ENCODE measurements around the gene KLF6. TPM values are rescaled to one million over a fixed set of nuclear protein-coding genes. Genes with fewer than 3 reads are reported as not detected.

Gene KLF6
- polyA plus RNA-seq, 4 donors: 41.7 to 64.2 (median 47.6) TPM

DNA sequence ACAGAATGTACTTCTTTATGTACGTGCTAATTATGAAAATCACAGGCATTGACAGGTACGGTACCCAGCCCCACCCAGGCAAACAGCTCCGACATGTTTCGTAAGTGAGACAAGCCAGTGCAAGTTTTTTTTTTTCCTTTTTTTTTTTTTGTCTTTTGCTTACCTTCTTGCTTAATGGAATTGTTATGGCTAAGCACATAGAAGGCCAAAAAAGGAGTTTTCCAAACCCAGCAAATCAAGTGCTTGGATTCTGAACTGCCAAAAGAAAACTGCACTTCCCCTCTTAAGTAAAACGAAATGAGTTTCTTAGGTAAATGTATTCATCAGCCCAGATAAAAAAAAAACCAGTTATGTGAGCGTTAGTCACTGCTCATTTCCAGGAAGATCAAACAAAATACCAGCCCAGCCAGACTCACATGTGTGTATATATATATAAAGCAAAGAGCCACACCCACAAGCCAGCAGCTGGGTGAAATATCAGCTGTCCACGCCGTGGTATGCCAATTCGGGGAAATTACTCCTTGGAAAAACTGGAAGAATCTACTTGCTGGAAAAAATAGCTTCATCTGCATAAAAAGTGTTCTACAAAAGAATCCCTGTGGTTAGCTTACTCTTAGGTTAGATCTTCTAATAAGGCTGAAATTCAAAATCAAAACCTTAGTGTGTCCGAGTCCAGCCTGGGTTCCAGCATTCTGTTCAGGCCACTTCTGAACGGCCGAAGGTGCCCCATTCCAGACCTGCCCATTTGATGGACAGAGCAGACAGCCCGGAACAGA lies 8.0 kb downstream of the KLF6 start:
- no peak for DNase-seq (ENCODE audit: low read depth in 4 of 4, low spot score in 2 of 4)

DNA sequence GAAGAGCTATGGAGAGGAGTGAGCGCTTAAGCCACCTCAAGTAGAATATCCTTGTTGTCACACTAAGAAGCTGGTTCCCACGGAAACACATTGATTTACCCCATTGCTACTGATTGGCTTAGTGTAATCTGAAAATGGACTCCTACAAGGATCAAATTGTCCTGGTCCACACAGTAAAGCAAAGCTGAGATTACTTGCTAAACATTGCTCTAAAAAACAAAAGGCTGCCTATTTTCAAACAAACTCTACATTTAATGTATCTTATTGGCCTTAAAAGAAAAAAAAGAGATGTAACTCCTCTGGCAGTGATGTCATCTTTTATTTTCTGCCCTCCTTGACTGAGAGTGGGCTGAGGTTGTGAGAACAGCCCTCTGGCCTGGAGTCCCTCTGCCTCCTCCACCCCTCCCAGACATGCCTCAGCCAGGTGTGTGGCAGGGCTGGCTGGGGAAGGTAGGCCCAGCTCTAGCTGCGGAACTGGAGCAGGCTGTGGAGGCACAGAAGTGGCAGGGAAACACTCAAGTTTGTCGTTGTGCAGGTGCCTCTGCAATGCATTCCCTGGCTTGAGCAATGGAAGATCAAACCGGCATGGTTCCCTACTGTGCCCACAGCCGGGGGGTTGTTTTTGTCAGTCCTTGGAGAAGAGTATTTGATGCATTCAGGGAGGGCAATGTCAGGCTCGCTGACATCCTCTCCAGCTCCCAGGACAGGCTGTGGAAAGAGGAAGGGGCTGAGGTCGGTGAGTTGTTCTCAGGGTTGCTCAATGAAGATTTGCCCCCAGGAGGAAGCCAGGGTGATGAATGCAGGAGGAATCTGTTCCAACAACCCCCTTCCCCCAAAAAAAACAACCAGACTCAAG lies 9.1 kb downstream of the KLF6 start:
- no peak for DNase-seq (ENCODE audit: low read depth in 4 of 4, low spot score in 2 of 4)

DNA sequence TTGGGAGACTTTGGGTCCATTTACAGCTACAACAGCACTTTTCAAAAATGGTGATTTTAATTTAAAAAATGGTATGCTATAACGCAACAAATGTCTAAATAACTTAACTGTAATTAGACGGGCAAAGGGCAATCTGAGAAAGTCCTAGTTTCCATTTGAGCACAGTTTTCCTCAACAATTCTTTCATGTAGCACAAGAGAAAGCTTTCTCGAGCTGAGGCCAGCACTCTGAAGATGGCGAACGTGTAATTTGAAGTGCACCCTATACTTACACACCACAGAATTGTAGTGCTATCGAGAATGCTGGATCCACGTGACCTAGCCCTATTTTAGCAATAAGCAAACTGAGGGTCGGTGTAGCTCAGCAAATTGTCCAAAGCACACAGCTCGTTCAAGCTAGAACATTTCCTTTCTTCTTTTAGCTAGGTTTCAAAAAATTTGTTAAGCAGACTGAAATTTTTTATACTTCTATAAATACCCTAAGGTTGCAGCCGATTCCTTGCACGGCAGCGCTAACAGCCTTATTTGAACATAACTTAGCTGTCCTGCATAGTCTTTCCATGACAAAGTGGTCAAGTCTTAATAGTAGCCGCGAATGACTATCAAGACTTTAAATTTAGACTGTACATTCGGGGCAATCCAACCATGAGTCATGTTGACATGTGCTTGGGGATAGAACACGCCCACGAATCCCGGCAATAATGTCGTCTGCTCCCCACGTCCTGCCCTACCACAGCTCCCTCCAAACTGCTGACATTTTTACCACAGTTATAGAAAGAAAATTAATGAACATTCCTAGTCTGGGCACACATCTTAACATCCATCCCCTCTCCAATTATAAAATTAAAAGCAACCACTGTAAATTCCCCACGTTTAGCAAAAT lies 10.0 kb downstream of the KLF6 start:
- no peak for DNase-seq (ENCODE audit: low read depth in 4 of 4, low spot score in 2 of 4)

DNA sequence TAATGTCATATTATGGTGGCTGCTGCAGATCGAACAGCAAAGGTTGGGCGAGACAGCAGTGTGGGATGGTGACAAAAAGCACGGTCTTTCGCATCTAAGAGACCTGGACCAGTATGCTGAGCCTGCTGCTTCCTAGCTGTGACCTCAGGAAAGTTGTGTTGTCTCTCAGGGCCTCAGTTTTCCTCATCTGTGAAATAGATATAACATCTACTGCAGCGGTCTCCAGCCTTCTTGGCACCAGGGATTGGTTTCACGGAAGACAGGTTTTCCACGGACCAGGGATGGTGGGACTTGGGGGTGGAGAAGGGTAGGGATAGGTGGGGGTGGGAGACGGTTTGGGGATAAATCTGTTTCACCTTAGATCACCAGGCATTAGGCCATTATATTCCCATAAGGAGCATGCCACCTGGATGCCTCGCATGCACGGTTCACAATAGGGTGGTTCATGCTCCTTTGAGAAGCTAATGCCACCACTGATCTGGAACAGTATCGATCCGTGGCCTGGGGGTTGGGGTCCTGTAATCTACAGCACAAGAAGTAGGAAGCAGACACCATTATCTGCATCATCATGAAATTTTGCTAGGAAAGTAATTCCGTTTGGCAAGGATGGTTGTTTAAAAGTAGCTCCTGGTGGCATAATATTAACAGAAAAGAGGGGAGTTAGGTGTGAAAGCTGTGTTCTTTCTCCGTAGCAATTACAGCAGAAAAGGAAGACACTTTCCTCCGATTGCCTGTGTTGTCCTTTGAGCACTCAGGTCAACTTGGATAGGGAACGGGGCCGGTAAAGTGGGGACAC lies 10.8 kb downstream of the KLF6 start:
- no peak for DNase-seq (ENCODE audit: low read depth in 4 of 4, low spot score in 2 of 4)

DNA sequence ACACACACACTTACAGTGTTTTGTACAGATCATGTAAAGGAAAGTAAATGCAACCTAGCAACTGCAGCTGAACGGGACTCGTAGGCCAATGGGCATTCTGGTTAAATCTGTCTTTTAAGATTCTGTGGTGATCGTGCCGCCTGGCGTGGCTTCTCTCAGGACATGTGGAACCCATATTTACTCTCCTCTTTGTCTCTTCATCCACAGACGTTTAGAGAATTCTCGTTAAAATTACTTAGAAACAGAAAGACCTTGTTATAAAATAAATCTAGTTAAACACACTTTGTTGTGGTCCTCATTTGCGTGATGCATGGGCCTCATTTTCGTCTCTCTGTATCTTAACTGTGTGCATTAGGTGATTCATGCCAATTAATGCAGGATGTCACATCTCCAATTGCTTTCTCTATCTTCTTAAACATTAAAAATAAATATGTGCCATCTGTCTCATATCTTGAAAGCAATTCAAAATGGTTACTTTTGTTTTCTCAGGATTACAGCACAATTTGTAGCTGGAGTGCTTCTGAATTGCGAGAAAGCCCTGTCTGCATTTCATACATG lies 11.5 kb downstream of the KLF6 start:
- no peak for DNase-seq (ENCODE audit: low read depth in 4 of 4, low spot score in 2 of 4)

DNA sequence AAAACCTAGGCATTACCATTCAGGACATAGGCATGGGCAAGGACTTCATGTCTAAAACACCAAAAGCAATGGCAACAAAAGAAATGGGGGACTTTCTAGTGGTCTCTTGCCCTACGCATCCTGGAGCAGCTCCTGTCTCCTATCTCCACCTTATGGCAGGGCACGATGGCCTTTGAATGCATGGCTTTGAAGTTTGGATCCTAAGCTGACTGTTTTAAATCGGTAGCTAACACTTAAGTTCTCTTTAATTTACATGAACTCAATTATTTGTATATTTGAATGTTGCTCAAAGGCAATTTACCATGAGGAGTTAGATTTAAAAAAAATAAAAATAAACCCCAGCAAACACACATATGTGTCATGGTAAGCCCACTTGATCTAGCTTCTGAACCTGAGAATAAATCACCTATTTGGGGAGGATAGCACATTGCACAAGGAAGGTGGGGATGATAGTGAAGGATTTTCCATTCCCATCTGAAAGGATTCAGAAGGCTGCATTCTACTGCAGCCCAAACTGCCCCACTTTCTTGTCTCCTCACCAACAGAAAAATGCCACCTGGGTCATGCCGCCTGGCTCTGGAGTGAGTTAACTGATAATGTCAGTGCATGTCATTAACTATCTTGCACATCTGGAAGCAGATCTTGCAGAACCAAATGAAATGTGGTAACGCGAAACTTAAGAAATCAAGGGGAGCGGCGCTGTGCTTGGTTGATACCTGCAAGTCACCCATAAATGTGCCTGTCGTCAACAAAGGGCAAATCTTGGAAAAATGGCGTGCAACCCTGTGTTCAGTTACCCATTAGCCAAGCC lies 12.4 kb downstream of the KLF6 start:
- DNase-seq (ENCODE audit: low read depth in 4 of 4, low spot score in 2 of 4): no peak

DNA sequence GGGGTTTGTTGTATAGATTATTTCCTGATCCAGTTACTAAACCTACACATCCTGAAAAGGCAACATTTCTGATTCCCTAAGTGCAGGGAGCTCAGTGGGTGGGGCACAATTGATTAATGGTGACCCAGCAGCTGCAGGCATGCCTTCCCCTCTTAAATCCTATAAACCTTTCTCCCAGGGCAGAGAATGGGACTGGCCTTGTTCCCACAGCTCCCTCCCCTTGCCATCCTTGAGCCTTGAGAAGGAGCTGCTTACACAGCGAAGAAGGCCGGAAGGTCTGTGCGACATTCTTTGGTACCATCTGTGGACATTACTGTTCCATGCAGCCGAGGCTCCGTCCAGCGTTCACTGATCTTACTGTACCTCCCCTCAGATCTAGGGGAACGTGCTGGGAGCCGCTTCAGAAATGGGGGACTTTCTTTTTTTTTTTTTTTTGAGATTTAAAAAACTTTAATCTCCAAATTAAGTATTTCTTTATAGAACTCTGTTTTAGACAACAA lies 14.3 kb downstream of the KLF6 start:
- DNase-seq (ENCODE audit: low read depth in 4 of 4, low spot score in 2 of 4): no peak

DNA sequence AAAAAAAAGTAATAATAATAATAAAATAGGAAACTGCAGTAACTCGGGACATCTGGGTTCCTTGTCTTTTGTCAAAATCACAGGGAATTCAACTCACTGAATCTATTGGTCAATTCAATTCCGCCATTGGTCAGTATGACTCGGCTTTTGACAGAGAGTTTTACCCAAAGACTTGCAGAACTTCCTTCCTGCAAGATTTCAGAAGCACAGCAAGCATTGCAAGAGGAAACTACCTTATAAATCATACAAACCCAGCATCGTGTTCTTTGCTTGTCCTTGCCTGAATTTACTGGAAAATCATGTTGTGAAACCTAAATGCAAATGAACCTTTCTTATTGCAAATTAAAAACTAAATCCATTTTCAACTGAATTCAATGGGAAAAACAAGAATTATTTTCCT lies 15.5 kb downstream of the KLF6 start:
- no peak for DNase-seq (ENCODE audit: low read depth in 4 of 4, low spot score in 2 of 4)

DNA sequence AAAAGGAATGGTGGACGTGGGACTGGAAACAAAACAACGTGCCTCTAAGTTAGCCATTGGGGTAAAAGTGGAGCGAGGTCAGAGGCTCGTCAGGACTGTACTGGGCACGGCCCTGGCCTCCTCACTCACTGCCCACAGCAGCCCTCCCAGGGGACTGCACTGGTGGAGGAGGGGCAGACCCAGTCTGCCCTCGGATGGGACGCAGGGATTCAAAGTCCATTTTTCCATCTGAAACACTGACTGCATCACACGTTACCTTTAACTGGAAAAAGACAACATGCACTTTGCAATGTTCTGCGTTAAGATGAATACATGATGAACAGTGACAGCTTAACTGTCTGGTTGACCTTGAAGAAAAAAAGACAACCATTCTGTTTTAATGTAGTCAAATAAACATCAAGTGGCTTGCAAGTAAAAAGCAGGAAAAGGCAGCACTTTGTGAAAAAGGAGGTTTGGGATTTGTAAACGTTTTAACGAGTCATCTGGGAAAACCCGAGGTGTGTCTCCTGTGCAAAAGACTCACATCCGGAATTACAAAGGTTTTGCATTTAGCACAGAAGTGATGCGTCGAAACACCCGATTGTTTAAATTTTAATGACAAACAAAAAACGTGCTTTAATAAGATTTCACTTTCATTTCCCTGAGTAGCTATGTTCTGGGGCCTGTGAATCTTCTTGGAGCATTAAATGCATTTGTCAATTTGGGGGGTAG lies 18.8 kb downstream of the KLF6 start:
- no peak for DNase-seq (ENCODE audit: low read depth in 4 of 4, low spot score in 2 of 4)

DNA sequence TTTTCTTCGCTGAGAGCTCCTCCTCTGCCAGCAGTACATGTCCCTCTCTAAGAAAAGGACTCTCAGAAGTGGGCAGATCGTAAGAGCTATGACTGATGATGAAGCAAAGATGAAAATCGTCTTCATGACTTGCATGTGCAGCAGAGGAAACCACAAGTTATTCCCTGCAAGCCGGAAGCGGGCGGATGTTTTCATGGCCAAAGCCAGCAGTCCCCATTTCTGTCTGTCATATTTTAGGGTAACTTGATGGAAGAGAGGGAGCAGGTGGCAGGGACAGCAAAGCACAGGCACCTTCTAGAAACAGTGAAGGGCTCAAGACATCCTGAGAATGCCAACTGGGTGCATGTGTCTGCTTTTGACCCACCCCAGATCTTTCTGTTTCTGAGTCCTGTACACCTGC lies 19.9 kb downstream of the KLF6 start:
- DNase-seq (ENCODE audit: low read depth in 4 of 4, low spot score in 2 of 4): no peak

DNA sequence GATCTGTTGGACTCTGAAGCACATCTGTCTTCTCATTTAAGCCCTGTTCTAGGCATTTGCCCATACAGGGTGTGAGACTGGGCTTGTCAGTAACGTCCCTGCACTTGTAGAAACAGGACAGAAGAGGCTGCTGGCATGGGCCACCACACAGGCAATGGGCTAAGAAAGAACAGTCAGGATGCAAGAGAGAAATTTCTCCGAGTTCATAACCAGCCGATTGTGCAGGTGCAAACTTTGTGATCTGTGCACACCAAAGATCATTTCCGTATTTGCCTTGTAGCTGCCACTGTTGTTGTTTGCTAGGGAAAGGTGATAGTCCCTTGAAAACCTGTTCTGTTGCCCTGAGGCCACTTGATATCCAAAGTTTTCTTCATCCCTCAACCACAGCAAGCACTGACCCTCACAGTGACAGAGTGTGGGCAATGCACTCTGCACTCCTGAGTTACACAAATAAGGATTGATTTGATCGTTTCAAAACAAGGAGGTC lies 20.3 kb downstream of the KLF6 start:
- no peak for DNase-seq (ENCODE audit: low read depth in 4 of 4, low spot score in 2 of 4)

DNA sequence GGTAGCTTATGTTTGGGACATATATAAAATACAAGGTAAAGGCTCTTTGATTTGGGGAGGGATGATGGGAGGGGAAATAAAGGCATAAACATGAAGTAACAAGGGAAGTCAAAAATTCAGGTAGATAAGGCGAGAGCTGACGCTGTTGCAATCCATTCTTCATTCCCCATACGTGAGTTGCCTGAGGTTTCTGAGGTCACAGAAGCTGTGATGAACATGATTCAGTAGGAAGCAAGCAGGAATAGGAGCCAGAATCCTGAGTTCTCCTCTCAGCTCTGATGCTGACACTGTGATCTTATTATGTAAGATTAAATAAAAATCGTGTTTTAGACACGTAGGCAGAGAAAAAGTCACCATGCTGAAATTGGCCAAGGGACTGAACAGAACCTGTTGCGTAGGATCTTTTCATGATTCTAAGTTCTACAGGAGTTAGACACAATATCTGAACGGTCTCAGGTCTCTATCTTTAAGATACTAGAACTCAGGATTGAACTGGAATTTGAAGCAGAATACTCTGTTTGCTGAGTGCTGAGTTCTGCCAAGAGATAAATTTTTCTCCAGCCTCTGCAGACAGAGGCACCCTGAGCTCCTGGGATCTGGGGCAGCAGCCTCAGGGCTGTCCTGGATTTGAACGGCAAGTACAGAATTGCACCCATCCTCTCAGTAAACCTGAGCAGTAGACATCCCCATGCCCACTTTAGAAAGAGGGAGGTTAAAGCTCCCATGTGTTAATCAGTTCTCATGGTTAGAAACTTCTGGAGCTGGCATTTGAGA lies 21.0 kb downstream of the KLF6 start:
- no peak for DNase-seq (ENCODE audit: low read depth in 4 of 4, low spot score in 2 of 4)

DNA sequence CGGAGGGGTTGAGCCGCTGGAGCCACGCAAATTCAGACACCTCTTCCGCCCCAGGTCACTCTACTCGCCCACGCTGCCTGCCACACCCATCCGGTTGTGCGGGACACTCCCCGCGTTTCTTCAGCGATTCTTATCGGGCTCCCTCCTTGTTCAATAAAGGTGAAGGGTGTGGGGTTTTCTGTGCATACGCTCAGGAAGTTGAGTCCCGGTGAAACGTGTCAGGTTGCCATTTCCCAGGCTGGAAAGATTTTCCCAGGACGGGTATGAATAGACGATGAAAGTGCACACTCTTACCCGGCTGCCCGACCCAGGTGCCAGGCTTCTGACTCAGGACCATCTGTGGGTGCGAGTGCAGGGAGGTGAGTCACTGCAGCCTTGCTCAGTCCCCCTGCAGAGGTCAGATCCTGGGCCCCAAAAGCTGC lies 22.0 kb downstream of the KLF6 start:
- no peak for DNase-seq (ENCODE audit: low read depth in 4 of 4, low spot score in 2 of 4)

DNA sequence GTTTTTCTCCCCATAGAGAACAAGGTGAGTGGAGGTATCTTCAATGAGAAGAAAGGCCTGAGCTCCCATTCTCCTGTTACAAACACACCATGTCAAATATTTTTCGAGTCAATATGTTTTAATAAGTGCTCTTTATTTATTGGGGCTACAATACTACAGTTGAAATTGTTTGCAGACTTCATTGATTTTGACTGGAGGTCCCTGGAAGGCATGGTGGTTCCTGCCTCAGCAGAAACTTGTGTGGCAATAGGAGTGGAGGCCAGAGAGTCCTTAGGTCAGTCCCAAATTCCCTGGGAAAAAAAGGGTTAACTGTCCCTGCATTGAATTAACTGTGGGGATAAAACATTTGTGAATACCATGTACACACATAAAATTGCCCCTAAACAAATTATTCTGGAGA lies 22.7 kb downstream of the KLF6 start:
- DNase-seq (ENCODE audit: low read depth in 4 of 4, low spot score in 2 of 4): no peak

DNA sequence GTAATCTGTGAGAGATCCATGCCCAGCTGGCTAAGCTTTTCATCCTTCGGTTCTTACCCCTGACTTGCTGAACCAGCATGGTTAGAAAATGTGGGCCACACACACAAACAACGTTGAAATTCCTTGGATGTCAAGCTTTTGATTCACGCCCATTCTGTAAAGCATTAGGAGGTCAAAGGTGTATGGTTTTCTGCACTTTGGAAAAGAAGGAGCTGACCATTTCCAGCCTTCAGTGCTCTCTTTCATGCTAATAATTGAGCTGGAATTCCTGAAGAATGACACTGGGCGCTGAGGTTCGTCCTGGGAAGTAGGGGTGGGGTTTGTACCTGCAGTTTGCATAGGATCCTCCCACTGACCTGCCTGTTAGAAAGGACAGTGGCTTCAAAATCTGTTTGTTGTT lies 23.1 kb downstream of the KLF6 start:
- DNase-seq (ENCODE audit: low read depth in 4 of 4, low spot score in 2 of 4): no peak

DNA sequence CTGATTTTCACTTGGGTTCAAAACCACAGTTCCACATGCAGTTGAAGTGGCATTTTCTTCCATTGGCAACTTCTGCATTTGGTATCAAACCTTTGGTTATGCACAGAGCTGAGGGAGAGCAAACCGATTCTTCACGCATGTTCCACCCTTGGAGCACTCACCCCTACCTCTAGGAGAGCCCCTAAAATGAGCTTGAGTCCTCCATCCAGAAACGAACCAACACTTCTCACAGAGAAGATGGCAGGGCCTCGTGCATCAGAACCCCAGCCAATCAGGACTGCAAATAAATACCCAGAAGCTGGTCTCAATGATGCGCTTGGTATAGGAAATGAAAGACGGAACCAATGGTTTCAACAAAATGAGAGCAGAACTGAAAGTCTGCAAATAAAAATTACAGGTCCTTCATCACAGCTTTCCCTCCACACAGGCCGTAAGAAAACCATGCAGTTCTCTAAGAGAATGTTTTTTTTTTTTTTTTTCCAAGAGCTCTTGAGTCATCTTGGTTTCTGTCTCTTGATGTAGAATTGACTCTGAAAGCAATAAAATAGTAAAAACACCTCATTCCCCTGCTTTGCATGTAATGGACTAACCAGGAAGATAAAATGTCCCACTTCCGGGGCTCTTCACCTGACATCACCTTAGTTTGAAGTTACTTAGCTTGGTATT lies 23.9 kb downstream of the KLF6 start:
- DNase-seq (ENCODE audit: low read depth in 4 of 4, low spot score in 2 of 4): no peak

DNA sequence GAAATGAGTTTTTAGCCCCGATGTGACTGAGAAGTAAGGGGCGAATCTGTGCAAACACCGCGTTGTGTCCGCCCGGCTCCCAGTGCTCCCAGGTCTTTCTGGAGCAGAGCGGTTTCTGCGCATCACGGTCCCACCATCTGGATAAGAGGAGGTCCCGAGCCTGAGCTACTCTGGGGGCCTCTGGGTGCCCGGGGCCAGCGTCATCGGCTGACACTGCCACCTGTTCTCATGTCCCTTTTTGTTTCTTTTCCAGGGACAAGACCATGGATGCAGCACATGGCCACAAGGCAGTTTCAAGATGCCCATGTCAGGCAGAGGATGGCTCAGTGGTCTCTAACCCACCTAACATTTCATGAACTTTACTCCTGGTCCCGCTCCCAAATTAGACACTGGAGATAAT lies 24.9 kb downstream of the KLF6 start:
- no peak for DNase-seq (ENCODE audit: low read depth in 4 of 4, low spot score in 2 of 4)
